Raji (cell line): ENCODE measurements around the gene FZD7.

Source experiments
- POLR2A ChIP-seq: IDR thresholded peaks from 2 replicates; pipeline ENCODE4 v1.6.1; 2011; ENCODE audit warnings: low read depth, low read length, control low read depth; ENCODE audit not compliant: insufficient read depth

FZD7 gene

DNA sequence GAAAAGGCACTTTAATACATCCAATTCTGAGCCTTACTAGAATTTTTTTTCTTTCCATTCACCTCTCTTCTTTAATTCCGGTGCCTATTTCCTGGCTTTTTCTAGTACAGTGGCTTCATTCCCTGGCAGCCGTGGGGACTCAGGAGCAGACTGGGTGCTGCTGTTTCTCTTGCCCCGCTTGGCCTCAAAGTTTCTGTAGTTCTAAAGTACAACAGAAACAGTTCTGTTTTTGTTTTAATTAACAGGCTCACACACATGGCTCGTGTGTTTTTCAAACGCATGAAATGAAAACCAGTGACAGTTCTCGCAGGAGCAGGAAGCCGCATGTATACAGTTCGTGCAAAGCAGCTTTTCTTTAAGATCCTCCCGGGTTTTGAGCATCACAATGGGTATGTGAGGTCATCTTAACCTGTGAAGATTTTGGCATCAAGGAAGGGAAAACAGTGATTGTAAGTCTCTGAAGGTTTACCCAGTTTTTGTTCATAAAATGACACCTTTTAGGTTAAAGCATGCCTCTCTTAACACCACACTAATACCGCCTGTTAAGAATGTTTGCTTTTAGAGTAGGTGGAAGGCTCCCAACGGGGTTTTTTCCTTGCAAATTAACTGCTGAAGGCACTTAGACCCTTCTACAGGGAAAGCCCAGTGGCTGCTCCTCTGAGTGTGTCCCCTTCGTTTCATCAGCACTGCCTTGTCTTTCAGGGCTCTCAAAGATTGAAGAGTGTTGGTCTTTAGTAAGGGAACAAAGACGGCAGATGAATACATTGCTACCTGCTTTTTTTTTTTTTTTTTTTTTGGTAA, 5.8 kb downstream of the FZD7 start:
- no peak for TF ChIP-seq POLR2A

DNA sequence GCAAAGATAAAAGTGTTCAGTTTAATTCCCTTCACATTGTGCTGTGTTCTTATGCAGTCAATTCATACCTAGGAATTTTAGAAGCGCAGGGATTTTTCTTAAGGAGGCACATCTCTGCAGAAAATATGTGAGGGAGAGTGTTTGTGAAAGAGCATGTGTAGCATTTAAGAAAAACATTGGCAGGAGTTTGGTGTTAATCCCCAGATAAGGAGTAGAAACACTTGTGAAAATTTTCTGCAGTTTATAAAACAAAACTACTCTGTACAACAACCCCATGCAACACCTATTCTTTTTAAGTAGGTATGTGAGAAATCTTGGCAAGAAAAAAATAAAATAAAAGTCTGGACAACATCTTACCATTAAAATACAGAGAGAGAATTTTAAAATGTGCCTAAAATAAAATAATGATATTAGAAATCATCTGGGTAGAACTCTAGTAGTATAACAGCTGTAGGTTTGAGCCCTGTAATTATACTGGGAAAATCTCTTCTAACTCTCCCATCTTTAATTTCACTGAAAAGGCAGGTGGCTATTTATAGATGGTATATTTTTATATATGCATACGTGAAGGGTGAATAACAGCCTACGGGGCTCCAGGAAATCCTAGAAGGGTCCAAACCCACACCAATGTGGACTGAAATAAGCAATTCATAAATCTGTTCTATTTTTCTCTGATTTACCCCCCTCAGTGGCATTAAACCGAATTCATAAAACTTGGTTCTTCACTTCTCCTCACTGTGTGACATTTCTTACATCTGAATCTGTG, 6.6 kb downstream of the FZD7 start:
- TF ChIP-seq POLR2A, result no peak

DNA sequence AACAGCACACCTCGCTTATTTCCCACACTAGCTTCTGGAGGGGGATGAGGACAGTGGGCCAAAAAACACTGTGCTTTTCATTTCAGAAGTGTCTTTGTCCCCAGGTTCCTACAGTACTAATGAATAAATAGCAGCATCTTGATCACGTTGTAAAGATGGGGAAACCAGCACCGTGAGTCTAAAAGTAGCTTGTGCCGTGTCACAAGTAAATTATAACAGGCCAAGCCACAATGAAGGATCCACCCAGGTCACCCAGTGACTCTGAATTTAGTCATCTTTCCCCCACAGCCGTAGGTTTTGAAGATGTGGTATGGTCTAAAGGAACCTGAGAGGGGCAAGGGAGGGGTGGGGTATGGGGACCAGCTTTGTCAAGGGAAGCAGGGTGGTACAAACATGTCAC, 8.8 kb downstream of the FZD7 start:
- TF ChIP-seq POLR2A, result no peak

- no peak for TF ChIP-seq POLR2A
These were observed 9.8 kb downstream of the FZD7 start for GRCh38 chr2:202043475-202043874.

DNA sequence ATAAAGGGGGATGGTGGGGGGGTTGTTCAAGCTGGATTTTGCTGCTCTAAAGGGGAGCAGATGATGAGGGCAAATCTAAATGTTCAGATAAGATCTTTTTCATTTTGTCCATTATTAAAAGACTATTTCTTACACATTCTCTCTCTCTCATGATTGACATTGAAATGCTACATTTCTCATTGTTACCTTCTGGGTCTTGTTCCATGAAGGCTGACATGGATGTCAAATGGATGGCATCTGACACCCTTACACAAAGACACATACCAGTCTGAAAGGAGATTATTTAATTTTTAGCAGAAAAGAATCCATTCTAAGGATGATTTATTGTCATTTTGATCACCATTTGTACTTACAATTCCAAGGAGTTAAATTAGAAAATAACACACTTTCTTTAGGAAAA, 11.1 kb downstream of the FZD7 start:
- TF ChIP-seq POLR2A, result no peak

GRCh38 chr2:202046572-202046971, 12.9 kb downstream of the FZD7 start:
- no peak for TF ChIP-seq POLR2A

- TF ChIP-seq POLR2A, result no peak
These were observed 15.6 kb downstream of the FZD7 start for GRCh38 chr2:202049092-202049728.

DNA sequence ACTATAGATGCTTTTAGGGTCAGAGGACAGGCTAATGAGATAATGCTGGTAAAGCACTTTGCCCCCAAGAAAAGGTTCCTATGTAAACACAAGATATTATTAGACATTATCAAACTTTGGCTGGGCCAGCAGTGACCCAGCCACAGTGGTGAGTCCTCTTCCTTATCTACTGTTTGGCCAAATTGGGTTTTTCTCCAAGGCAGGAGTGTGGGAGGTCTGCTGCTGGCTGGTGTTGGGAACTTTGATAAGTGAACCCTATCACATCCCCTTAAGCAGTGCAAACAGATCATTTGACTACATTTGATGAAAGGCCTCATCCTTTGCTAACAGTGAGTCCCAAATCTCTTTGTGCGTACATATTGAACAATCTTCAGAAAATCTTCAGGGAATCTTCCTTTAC, 16.2 kb downstream of the FZD7 start:
- TF ChIP-seq POLR2A, result no peak

DNA sequence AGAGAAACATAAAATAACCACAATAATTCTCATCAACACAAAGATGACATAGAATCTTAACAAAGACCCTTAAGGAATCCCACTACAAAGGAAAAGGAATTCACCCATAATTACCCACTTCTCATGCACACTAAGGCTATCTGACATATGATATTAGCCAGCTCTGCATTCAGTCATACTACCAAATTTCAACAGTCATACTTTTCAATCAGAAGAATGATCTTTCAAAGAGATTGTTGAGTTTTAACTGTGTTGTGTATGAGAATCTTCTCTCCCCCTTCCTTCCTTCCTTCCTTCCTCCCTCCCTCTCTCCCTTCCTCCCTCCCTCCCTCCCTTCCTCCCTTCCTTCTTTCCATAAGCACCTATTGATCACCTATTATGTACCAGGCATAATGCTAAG, 17.0 kb downstream of the FZD7 start:
- no peak for TF ChIP-seq POLR2A

GRCh38 chr2:202051499-202052161, 18.0 kb downstream of the FZD7 start:
- TF ChIP-seq POLR2A, result no peak

DNA sequence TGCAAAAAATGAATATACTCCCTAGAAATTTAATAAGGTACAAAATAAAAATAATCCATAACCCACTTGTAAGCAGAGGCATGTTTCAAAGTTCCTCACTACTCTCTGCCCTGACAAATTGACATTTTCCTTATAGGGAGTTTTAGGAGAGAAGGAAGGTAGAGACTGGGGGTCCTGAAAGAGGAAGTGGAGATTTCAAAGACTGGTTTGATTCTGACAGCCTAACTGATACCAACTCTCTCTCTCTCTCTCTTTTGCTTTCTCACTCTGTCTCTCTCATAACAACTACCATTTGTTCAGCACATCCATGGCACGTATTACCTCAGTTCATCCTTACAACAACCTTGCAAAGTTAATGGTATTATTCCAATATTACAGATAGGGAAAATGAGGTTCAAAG, 18.6 kb downstream of the FZD7 start:
- TF ChIP-seq POLR2A, result no peak

DNA sequence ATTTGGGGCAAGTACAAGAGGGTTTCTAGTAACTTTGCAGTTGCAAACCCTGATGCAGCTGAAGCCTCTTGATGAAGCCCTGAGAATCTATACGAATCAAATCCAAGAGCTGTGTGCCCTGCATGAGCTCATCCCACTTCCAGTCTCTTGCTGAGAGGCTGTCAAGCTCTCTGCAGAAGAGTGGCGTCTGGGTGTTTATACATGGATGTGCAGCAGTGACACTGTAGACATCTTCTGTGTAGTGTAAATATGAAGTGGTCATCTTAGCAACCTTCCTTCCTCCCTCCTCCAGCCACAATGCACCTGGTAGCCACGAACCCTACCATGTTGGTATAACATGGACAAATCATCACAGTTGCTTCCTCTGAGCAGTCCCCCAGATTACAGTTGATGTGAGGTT, 21.0 kb downstream of the FZD7 start:
- TF ChIP-seq POLR2A, result no peak

- TF ChIP-seq POLR2A, result no peak
These were observed 23.0 kb downstream of the FZD7 start for GRCh38 chr2:202056611-202057010.

DNA sequence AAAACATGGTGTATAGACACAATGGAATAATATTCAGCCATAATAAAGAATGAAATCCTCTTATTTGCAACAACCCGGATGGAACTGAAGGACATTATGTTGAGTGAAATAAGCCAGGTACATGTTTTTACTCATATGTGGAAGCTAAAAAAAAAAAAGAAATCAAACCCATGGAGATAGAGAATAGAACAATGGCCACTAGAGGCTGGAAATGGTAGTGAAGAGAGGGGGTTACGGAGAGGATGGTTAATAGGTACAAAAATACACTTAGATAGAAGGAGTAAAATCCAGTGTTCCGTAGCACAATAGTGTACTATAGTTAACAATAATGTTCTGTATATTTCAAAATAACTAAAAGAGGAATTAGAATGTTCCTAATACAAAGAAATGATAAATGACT, 26.6 kb downstream of the FZD7 start:
- no peak for TF ChIP-seq POLR2A

- no peak for TF ChIP-seq POLR2A
These were observed 28.0 kb downstream of the FZD7 start for GRCh38 chr2:202061695-202062094.
